Ectodermal cell (in vitro differentiated cells): Measurements from ENCODE around the gene TACSTD2.

Experiments
- H3K27ac ChIP-seq: 2 replicates; pipeline ENCODE4 v1.7.0; 2013; ENCODE audit warnings: mild to moderate bottlenecking, low read depth, low read length; ENCODE audit not compliant: insufficient read depth, poor library complexity, severe bottlenecking
- H3K27me3 ChIP-seq: 2 replicates; pipeline ENCODE4 v1.7.0; 2013; ENCODE audit warnings: mild to moderate bottlenecking, low read length; ENCODE audit not compliant: insufficient read depth, control insufficient read depth, poor library complexity, severe bottlenecking
- H3K36me3 ChIP-seq: one replicate; pipeline ENCODE4 v1.7.0; 2013; ENCODE audit warnings: low read length; ENCODE audit not compliant: control insufficient read depth, insufficient read depth
- H3K4me1 ChIP-seq: one replicate; pipeline ENCODE4 v1.7.0; 2013; ENCODE audit warnings: low read length; ENCODE audit not compliant: control insufficient read depth, insufficient read depth
- H3K4me3 ChIP-seq: 2 replicates; pipeline ENCODE4 v1.7.0; 2013; ENCODE audit warnings: low read depth, low read length, control low read depth; ENCODE audit not compliant: insufficient read depth
- H3K9me3 ChIP-seq: 2 replicates; pipeline ENCODE4 v1.7.0; 2013; ENCODE audit warnings: mild to moderate bottlenecking, low read length, moderate library complexity; ENCODE audit not compliant: control insufficient read depth
- WGBS, 2 experiments: methylation state at CpG; one replicate each; pipeline ENCODE4 v1.1.7; 2013; ENCODE audit warnings: missing lambda C conversion rate in 2 of 2; 5-methylcytosine and 5-hydroxymethylcytosine counted together

TACSTD2 gene

DNA sequence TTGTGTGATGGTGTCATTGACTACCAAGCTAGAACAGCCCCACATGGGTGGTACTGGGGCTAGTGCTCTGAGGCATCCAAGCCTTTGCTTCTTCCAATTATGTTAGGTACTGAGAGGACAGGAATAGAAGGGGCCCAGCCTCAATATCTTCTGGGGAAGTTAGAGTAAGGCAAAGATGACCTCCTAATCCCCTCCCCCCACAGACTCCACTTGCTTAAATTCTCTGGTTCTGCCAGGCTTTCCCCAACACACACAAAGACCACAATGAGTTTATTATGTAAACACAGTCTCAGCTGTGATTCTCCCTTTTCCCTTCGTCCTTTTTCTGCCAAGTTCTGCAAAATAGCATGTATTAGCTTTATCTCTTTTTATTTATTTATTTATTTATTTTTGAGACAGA lies 3.1 kb upstream of the TACSTD2 start:
- no peaks in the 10 kb centered on the region for H3K9me3 ChIP-seq
- no peaks in the 10 kb centered on the region for H3K36me3 ChIP-seq
- peaks cover 42% of the 10 kb centered on the region for H3K27me3 ChIP-seq
- no peak overlapping the region for H3K4me3 ChIP-seq
- no peaks in the 10 kb centered on the region for H3K4me1 ChIP-seq
- H3K27ac ChIP-seq, result no peak overlapping the region
- 50% methylated on average over 1 of the region's 1 CpG; no CpG with 5 or more reads in 1 of the 2 experiments for WGBS, 2 experiments

DNA sequence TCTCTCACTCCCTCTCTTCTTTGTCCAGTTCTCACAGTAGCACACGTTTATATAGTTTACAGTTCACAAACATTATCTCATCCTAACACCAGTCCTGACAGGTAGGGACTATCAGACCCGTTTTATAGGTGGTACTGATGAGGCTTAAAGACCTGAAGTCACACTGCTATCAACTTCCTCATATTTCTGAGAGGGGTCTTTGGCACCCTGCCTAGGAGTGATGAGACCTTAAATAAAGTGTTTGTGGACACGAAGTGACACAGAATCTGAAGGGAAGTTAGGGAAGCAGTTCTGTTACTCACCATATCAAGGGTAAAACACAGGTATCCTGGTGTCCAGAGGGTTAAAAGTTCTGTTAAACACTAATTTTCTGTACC lies 590 bp upstream of the TACSTD2 start:
- H3K4me1 ChIP-seq, result no peaks in the 10 kb centered on the region
- 36 to 38% methylated on average over 3 of the region's 3 CpGs for WGBS, 2 experiments
- H3K4me3 ChIP-seq, result no peak overlapping the region
- H3K36me3 ChIP-seq, result no peaks in the 10 kb centered on the region
- no peaks in the 10 kb centered on the region for H3K9me3 ChIP-seq
- no peak overlapping the region for H3K27ac ChIP-seq
- H3K27me3 ChIP-seq, result peaks cover 64% of the 10 kb centered on the region

DNA sequence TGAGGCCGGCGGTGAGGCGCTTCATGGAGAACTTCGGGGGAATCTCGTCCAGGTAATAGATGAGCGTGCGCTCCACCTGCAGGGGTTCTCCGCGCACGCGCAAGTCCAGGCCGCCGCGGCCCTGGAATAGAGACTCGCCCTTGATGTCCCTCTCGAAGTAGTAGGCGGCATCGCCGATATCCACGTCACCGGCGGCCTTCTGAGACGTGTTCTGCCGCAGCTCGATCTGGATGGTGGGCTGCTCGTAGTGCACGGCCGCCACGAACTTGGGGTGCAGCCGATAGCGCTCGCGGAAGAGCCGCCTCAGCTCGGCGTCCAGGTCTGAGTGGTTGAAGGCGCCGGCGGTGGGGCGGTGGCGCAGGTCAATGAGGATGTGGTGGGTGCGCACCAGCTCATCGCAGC lies 726 bp downstream of the TACSTD2 start:
- peaks cover 65% of the 10 kb centered on the region for H3K27me3 ChIP-seq
- no peak overlapping the region for H3K27ac ChIP-seq
- no peaks in the 10 kb centered on the region for H3K36me3 ChIP-seq
- WGBS, 2 experiments, result 27 to 31% methylated on average over 43 of the region's 43 CpGs
- H3K4me1 ChIP-seq, result no peaks in the 10 kb centered on the region
- H3K4me3 ChIP-seq, result peak overlapping the region; percentile 23
- no peaks in the 10 kb centered on the region for H3K9me3 ChIP-seq

DNA sequence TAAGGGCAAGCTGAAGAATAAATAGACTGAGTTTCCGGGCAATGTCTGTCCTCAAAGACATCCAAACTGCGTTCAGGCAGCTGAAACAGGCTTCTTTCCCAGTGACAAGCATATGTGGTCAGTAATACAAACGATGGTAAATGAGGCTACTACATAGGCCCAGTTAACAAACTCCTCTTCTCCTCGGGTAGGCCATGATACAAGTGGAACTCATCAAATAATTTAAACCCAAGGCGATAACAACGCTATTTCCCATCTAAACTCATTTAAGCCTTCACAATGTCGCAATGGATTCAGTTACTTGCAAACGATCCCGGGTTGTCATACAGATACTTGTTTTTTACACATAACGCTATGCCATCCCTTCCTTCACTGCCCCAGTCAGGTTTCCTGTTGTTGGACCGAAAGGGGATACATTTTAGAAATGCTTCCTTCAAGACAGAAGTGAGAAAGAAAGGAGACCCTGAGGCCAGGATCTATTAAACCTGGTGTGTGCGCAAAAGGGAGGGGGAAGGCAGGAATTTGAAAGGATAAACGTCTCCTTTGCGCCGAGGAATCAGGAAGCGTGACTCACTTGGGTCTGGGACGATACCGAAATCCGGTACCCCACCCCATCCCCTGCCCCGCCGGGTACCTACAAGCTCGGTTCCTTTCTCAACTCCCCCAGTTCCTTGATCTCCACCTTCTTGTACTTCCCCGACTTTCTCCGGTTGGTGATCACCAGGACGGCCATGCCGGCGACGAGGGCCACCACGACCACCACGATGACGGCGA lies 1.3 kb downstream of the TACSTD2 start:
- Histone ChIP-seq H3K27me3 (peaks cover 65% of the 10 kb centered on the region), H3K36me3 (no peaks in the 10 kb centered on the region), H3K4me1 (no peaks in the 10 kb centered on the region), H3K4me3 (peak overlapping the region; percentile 23), H3K9me3 (no peaks in the 10 kb centered on the region), H3K27ac (no peak overlapping the region)
- WGBS, 2 experiments, result 50 to 51% methylated on average over 32 of the region's 32 CpGs

DNA sequence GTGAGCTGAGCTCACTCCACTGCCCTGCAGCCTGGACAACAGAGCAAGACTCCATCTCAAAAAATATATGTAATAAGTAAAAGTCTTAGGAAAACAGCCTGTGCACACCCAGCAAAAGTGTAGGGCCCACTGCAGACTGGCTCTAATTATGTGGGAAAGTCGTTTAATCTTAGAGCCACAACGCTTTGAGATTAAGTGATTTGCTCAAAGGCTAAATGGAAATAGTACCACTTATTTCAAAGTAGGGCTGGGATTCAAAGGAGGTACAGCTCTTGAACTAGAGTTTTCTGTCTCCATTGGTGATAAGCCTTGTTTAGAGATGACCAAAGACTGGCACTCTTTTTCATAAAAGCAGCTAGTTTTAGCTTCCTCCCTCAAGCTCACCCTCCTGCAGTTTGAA lies 2.2 kb downstream of the TACSTD2 start:
- 86 to 94% methylated on average over 2 of the region's 2 CpGs for WGBS, 2 experiments
- H3K27me3 ChIP-seq, result peaks cover 64% of the 10 kb centered on the region

DNA sequence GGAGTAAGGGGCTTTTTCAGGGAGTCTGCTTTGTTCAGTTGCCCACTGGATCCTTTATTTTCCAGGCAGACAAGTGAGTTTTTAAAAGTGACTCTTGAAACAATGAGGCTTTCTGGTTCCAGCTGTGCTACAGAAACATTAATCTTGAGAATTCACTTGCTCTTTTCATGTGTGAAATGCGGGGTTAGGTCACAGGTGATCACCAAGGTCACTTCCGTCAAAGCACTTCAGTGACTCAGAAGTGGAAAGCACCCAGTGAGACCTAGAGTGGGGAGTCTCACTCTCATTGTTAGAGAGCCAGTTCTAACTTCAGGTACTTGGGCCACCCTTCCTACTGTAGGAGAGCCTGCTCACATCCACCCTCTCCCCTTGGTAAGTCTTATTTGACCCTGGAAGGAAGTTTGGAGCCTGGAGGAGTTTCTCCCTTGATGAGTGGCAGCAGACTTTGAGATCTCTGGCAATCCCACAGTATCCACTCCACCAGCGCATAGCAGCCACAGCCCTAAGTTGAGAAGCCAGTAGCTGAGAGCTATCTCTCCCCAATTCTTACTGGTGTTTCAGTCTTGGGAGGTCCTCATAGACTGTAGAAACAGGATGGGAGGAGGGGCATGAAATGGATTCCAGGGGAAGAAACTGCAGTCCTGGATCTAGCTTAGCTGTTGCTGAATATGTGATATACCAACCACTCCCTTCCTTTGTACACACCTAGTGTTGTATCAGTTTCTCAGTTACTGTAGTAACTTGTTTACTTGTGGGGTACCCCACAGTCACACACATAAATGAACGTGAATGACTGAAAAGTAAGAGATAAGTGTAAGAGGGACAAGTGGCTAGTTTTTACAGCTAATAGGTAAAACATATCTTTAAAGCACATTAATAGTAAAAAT lies 3.1 kb downstream of the TACSTD2 start:
- H3K9me3 ChIP-seq, result no peaks in the 10 kb centered on the region
- no peak overlapping the region for H3K4me3 ChIP-seq
- H3K27me3 ChIP-seq, result peaks cover 57% of the 10 kb centered on the region
- no peaks in the 10 kb centered on the region for H3K4me1 ChIP-seq
- no peaks in the 10 kb centered on the region for H3K36me3 ChIP-seq
- H3K27ac ChIP-seq, result no peak overlapping the region
- WGBS, 2 experiments, result 77 to 78% methylated on average over 3 of the region's 4 CpGs

More for the DNA sequence above, 2.2 kb downstream of the TACSTD2 start:
- Histone ChIP-seq H3K4me1 (no peaks in the 10 kb centered on the region), H3K9me3 (no peaks in the 10 kb centered on the region), H3K36me3 (no peaks in the 10 kb centered on the region), H3K4me3 (no peak overlapping the region), H3K27ac (no peak overlapping the region)

DNA sequence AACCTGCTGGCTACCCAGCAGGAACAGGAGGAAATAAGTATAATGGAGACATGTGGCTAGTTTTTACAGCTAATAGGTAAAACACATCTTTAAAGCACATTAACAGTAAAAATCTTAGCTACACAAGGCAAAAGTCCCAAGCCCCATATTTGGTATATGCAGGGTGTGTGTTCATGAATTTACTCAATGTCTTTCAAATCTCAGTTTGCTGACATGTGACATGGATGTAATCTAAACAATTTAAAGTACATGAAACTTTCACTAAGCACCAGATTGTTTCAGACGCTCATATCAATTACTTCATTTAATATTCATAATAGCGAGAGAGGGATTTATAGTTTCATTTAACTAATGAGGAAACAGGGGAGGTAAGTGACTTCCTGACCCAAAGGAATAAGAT lies 3.9 kb downstream of the TACSTD2 start:
- Histone ChIP-seq H3K4me1 (no peaks in the 10 kb centered on the region), H3K9me3 (no peaks in the 10 kb centered on the region), H3K36me3 (no peaks in the 10 kb centered on the region), H3K27me3 (peaks cover 53% of the 10 kb centered on the region), H3K27ac (no peak overlapping the region), H3K4me3 (no peak overlapping the region)
- 92% methylated on average over 2 of the region's 2 CpGs; no CpG with 5 or more reads in 1 of the 2 experiments for WGBS, 2 experiments

DNA sequence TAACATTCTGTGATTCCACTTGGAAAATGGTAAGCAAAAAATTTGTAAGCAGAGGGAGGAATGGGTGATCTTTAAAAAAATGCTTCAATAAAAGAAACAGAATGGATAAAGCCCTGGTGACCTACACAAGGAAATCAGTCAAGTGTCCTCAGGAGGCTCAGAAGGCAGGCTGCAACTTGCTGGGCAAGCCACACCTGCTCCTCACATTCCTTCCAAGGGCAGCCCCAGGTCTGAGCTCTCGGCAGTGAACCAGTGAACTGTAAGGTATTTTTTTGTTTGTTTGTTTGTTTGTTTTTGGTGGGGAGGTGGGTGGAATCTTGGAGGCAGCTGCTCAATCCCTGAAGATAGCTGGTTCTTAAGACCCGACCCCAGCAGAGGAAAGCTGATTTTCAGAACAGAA lies 4.4 kb downstream of the TACSTD2 start:
- peaks cover 48% of the 10 kb centered on the region for H3K27me3 ChIP-seq
- H3K27ac ChIP-seq, result no peak overlapping the region
- no peaks in the 10 kb centered on the region for H3K9me3 ChIP-seq
- no peaks in the 10 kb centered on the region for H3K4me1 ChIP-seq
- WGBS, 2 experiments, result 64 to 67% methylated on average over 2 of the region's 2 CpGs
- no peaks in the 10 kb centered on the region for H3K36me3 ChIP-seq
- no peak overlapping the region for H3K4me3 ChIP-seq

DNA sequence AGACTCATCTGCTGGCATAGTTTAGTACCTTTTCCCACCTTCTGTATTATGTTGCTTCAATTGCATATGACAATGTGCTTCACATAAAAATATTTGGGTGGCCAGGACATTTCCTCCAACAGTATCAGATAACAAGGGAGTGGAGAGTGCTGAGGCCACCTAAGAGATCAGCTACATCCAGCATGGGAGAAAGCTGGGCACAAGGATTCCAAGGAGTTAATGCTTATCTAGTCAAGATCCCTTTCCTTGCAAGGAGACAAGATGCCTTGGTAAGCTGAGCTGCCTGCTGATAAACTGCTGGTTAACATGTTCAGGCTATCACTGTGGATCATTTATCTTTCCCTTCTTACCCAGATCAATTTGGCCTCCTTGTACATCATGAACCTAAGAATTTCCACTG lies 5.4 kb downstream of the TACSTD2 start:
- Histone ChIP-seq H3K36me3 (no peaks in the 10 kb centered on the region), H3K4me1 (no peaks in the 10 kb centered on the region), H3K27me3 (peaks cover 37% of the 10 kb centered on the region), H3K9me3 (no peaks in the 10 kb centered on the region), H3K4me3 (no peak overlapping the region), H3K27ac (no peak overlapping the region)

DNA sequence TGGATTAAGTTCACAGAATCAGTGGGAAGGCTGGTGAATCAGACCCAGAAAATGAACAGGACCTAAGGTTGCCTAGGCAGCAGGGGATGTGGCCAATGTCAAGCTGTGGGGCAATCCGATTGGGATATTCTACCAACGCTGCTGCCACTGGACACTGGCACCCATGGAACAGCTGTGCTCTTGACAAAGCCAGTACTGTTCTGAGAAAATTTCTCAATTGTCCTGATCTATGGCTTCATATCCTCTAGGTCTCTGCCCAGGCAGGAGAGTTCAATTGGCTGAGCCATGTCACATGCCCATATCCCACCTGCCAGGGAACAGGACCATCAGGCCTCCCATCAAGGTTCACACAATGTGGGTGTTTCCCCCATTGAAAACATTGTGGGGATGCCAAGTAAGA lies 6.2 kb downstream of the TACSTD2 start:
- H3K9me3 ChIP-seq, result no peaks in the 10 kb centered on the region
- 92% methylated on average over 2 of the region's 2 CpGs for WGBS, 2 experiments
- peaks cover 29% of the 10 kb centered on the region for H3K27me3 ChIP-seq
- H3K4me1 ChIP-seq, result no peaks in the 10 kb centered on the region
- no peak overlapping the region for H3K27ac ChIP-seq
- no peak overlapping the region for H3K4me3 ChIP-seq
- no peaks in the 10 kb centered on the region for H3K36me3 ChIP-seq
